GM06990 (cell line): ENCODE data around the gene ADK.

Source experiments
- DNase-seq: peaks from one replicate; pipeline ENCODE4 v3.0.0-alpha.2; 2011; ENCODE audit not compliant: insufficient read length; ENCODE audit errors: extremely low read depth
- H3K27me3 ChIP-seq: replicated peaks from 2 replicates; pipeline ENCODE4 v1.6.0; 2011; ENCODE audit warnings: low read length; ENCODE audit not compliant: control insufficient read depth, insufficient read depth
- H3K36me3 ChIP-seq: 2 replicates; pipeline ENCODE4 v1.5.1; 2011; ENCODE audit warnings: low read length; ENCODE audit not compliant: control insufficient read depth, insufficient read depth
- H3K4me3 ChIP-seq: replicated peaks from 2 replicates; pipeline ENCODE4 v1.5.1; 2011; ENCODE audit warnings: low read depth, mild to moderate bottlenecking, control low read depth, low read length
- CTCF ChIP-seq: IDR thresholded peaks from 2 replicates; pipeline ENCODE4 v1.5.1; 2011; ENCODE audit warnings: low read length, control low read depth, mild to moderate bottlenecking, inconsistent platforms; ENCODE audit not compliant: insufficient read depth, poor library complexity, severe bottlenecking

ADK gene

GRCh38 chr10:74706966-74707365, 555.9 kb downstream of the ADK start:
- H3K27me3 ChIP-seq = no peaks in the 10 kb centered on the region
- H3K4me3 ChIP-seq = no peak overlapping the region
- DNase-seq = no peak
- no peak for TF ChIP-seq CTCF
- H3K36me3 ChIP-seq = peaks cover 1% of the 10 kb centered on the region; the same call in 1 of the 2 replicates

- H3K36me3 ChIP-seq = peaks cover 1% of the 10 kb centered on the region; the same call in 1 of the 2 replicates
- no peak for TF ChIP-seq CTCF
- no peaks in the 10 kb centered on the region for H3K27me3 ChIP-seq
- no peak for DNase-seq
- no peak overlapping the region for H3K4me3 ChIP-seq
Measured at GRCh38 chr10:74708246-74708645, 557.2 kb downstream of the ADK start.

GRCh38 chr10:74718208-74718607, 567.2 kb downstream of the ADK start:
- no peak for DNase-seq

GRCh38 chr10:74728225-74728624, 577.2 kb downstream of the ADK start:
- Histone ChIP-seq H3K4me3 (no peak overlapping the region), H3K36me3 (no peaks in the 10 kb centered on the region), H3K27me3 (no peaks in the 10 kb centered on the region)
- TF ChIP-seq CTCF = no peak
- no peak for DNase-seq

More at GRCh38 chr10:74718208-74718607, 567.2 kb downstream of the ADK start:
- Histone ChIP-seq H3K4me3 (no peak overlapping the region), H3K36me3 (no peaks in the 10 kb centered on the region), H3K27me3 (no peaks in the 10 kb centered on the region)
- TF ChIP-seq CTCF = no peak

GRCh38 chr10:74730246-74730645, 579.2 kb downstream of the ADK start:
- no peak for TF ChIP-seq CTCF
- no peak for DNase-seq
- Histone ChIP-seq H3K4me3 (no peak overlapping the region), H3K36me3 (no peaks in the 10 kb centered on the region), H3K27me3 (no peaks in the 10 kb centered on the region)

GRCh38 chr10:74733612-74734011, 582.6 kb downstream of the ADK start:
- Histone ChIP-seq H3K27me3 (no peaks in the 10 kb centered on the region), H3K36me3 (no peaks in the 10 kb centered on the region), H3K4me3 (no peak overlapping the region)
- TF ChIP-seq CTCF = no peak
- no peak for DNase-seq
